Transverse colon (tissue), 4 donors: ENCODE measurements around the gene SRGAP1. TPM values are rescaled to one million over a fixed set of nuclear protein-coding genes. Genes with fewer than 3 reads are reported as not detected.

Experiments used
- DNase-seq: peaks from one replicate; pipeline ENCODE4 v3.0.0-alpha.2; 2019
- H3K27ac ChIP-seq, 4 donors: fragments of 200-600 bp; sonication (generic); 2 replicates each; pipeline ENCODE4 v1.5.1; 2016 to 2018; ENCODE audit warnings: inconsistent platforms in 4 of 4
- H3K27me3 ChIP-seq: fragments of 200-600 bp; sonication (generic); 2 replicates; pipeline ENCODE4 v1.5.1; 2017; ENCODE audit warnings: inconsistent platforms
- H3K36me3 ChIP-seq, 4 donors: fragments of 200-600 bp; sonication (generic); 2 replicates each; pipeline ENCODE4 v1.5.1; 2017 to 2019; ENCODE audit warnings: inconsistent platforms in 4 of 4
- H3K4me1 ChIP-seq, 4 donors: fragments of 200-600 bp; sonication (generic); 2 replicates each; pipeline ENCODE4 v1.5.1; 2017 to 2020; ENCODE audit warnings: inconsistent platforms in 4 of 4
- H3K4me3 ChIP-seq, 4 donors: fragments of 200-600 bp; sonication (generic); 1 replicate in 1 of 4; 2 replicates in 3 of 4; pipeline versions ENCODE4 v1.5.1 to v1.6.1; 2017 to 2019; ENCODE audit warnings: inconsistent platforms in 4 of 4
- H3K9me3 ChIP-seq, 2 donors: fragments of 200-600 bp; sonication (generic); 2 replicates each; pipeline ENCODE4 v1.5.1; 2017 to 2019; ENCODE audit warnings: inconsistent platforms in 2 of 2
- CTCF ChIP-seq, 5 experiments: fragments of 200-600 bp in 3 of 5; fragments of 450-650 bp in 2 of 5; sonication (generic) in 3 of 5; IDR thresholded peaks; 1 replicate in 2 of 5; 2 replicates in 3 of 5; pipeline ENCODE4 v1.5.1; 2016 to 2017; ENCODE audit warnings: antibody characterized with exemption in 5 of 5, inconsistent platforms in 3 of 5, mild to moderate bottlenecking in 2 of 5, moderate library complexity in 1 of 5
- EP300 ChIP-seq: sonication (generic); formaldehyde crosslinking; IDR thresholded peaks from one replicate; pipeline ENCODE4 v1.6.1; 2017; ENCODE audit warnings: antibody characterized with exemption, low read depth
- POLR2A ChIP-seq: fragments of 450-650 bp; IDR thresholded peaks from one replicate; pipeline ENCODE4 v1.6.1; 2016; ENCODE audit warnings: antibody characterized with exemption, mild to moderate bottlenecking, moderate library complexity
- POLR2AphosphoS5 ChIP-seq, 3 donors: sonication (generic); formaldehyde crosslinking; IDR thresholded peaks; one replicate each; pipeline ENCODE4 v1.6.1; 2016; ENCODE audit warnings: antibody characterized with exemption in 3 of 3
- WGBS, 2 donors: methylation state at CpG; one replicate each; pipeline ENCODE4 v1.1.5; 2018; ENCODE audit warnings: low coverage in 1 of 2; 5-methylcytosine and 5-hydroxymethylcytosine counted together
- in situ Hi-C, 4 donors: fragments of 200-750 bp; cut with MboI; loops; one replicate each; pipeline versions ENCODE4 v1.15.0 to v1.15.1; 2017; ENCODE audit warnings: low sequenced_read_pairs in 3 of 4, low pct_ligation_motif_present in 1 of 4, low pct_unique_long_range_greater_than_20kb in 1 of 4
- intact Hi-C: fragments of 100-400 bp; cut with DNase I; formaldehyde crosslinking; loops from one replicate; pipeline ENCODE4 v1.15.1; 2023; ENCODE audit warnings: low total_unique reads
- total RNA-seq, 4 donors: library from RNA; depleted of rRNA; stranded (reverse); fragments of >200 nt; gene quantifications; one replicate each; pipeline ENCODE4 v1.1.0, GENCODE V29; 2016

Gene SRGAP1
- total RNA-seq, 4 donors from 2014 or later = 16.0 to 720 (median 51.4) TPM

GRCh38 chr12:63941166-63941800, 96.8 kb downstream of the SRGAP1 start:
- Histone ChIP-seq H3K4me3 (no peak overlapping the region), H3K27me3 (no peaks in the 10 kb centered on the region), H3K4me1 (peaks cover 0 to 8% (median under 1%) of the 10 kb centered on the region in 4 donors), H3K9me3 (no peaks in the 10 kb centered on the region), H3K36me3 (no peaks in the 10 kb centered on the region), H3K27ac (no peak overlapping the region)
- intact Hi-C loops = no loop called here
- 83 to 84% methylated on average over 2 to 3 of the region's 3 CpGs for WGBS, 2 donors
- no peak for TF ChIP-seq EP300
- no peak for TF ChIP-seq CTCF (IDR thresholded peaks at IDR 0.05)
- no peak for TF ChIP-seq POLR2A
- TF ChIP-seq POLR2AphosphoS5 (IDR thresholded peaks at IDR 0.05) = no peak
- DNase-seq = no peak
- in situ Hi-C loops = no loop called here

GRCh38 chr12:63941879-63942278, 97.4 kb downstream of the SRGAP1 start:
- intact Hi-C loops = no loop called here
- no peaks in the 10 kb centered on the region for H3K9me3 ChIP-seq
- H3K36me3 ChIP-seq = no peaks in the 10 kb centered on the region
- no peak overlapping the region for H3K27ac ChIP-seq
- in situ Hi-C loops = no loop called here
- no peak for DNase-seq
- H3K4me1 ChIP-seq = peaks cover 0 to 8% (median 0%) of the 10 kb centered on the region in 4 donors
- H3K4me3 ChIP-seq = no peak overlapping the region
- no peak for TF ChIP-seq EP300
- no peak for TF ChIP-seq CTCF (IDR thresholded peaks at IDR 0.05)
- no peak for TF ChIP-seq POLR2A
- no peak for TF ChIP-seq POLR2AphosphoS5 (IDR thresholded peaks at IDR 0.05)
- no peaks in the 10 kb centered on the region for H3K27me3 ChIP-seq

GRCh38 chr12:63942464-63943241, 98.2 kb downstream of the SRGAP1 start:
- no peak overlapping the region for H3K4me3 ChIP-seq
- no peaks in the 10 kb centered on the region for H3K36me3 ChIP-seq
- no peaks in the 10 kb centered on the region for H3K9me3 ChIP-seq
- H3K27me3 ChIP-seq = no peaks in the 10 kb centered on the region
- no peak for DNase-seq
- H3K27ac ChIP-seq = peak overlapping the region in 1 of 4 donors; percentile 4
- H3K4me1 ChIP-seq = peaks cover 0 to 8% (median 0%) of the 10 kb centered on the region in 4 donors
- TF ChIP-seq POLR2A (no peak), EP300 (no peak), POLR2AphosphoS5 (IDR thresholded peaks at IDR 0.05) (no peak), CTCF (IDR thresholded peaks at IDR 0.05) (no peak)
- 80 to 85% methylated on average over 8 to 9 of the region's 9 CpGs for WGBS, 2 donors
- in situ Hi-C loops (no loop called here), intact Hi-C loops (no loop called here)

GRCh38 chr12:63944034-63944579, 99.6 kb downstream of the SRGAP1 start:
- TF ChIP-seq CTCF (IDR thresholded peaks at IDR 0.05) (no peak), POLR2A (no peak), POLR2AphosphoS5 (IDR thresholded peaks at IDR 0.05) (no peak), EP300 (no peak)
- H3K27me3 ChIP-seq = no peaks in the 10 kb centered on the region
- DNase-seq = no peak
- no peaks in the 10 kb centered on the region for H3K36me3 ChIP-seq
- H3K9me3 ChIP-seq = no peaks in the 10 kb centered on the region
- 64 to 100% methylated on average over 1 to 2 of the region's 2 CpGs for WGBS, 2 donors
- peaks cover 0 to 8% (median 0%) of the 10 kb centered on the region in 4 donors for H3K4me1 ChIP-seq
- H3K4me3 ChIP-seq = no peak overlapping the region
- H3K27ac ChIP-seq = peak overlapping the region in 1 of 4 donors; percentile 15
- in situ Hi-C loops (no loop called here), intact Hi-C loops (no loop called here)
